Stomach (tissue), 9 donors: ENCODE measurements around the gene CNBP. TPM values are rescaled to one million over a fixed set of nuclear protein-coding genes. Genes with fewer than 3 reads are reported as not detected.
"Not testable (repeated sequence)": the region's sequence is repeated elsewhere in the genome, so short reads cannot be mapped to it uniquely, and the experiment has no call there.

ENCODE experiments used
- DNase-seq, 2 donors: peaks; one replicate each; pipeline versions ENCODE4 v3.0.0 to v3.0.0-alpha.2; 2013 to 2019
- H3K27ac ChIP-seq, 5 donors: fragments of 200-600 bp in 4 of 5; sonication (generic) in 4 of 5; one replicate each; pipeline ENCODE4 v1.5.1; 2013 to 2019; ENCODE audit warnings: mild to moderate bottlenecking in 1 of 5, moderate library complexity in 1 of 5
- H3K27me3 ChIP-seq, 3 donors: fragments of 200-600 bp; sonication (generic); one replicate each; pipeline ENCODE4 v1.5.1; 2017 to 2019; ENCODE audit warnings: mixed run types in 1 of 3
- H3K36me3 ChIP-seq, 4 donors: fragments of 200-600 bp; sonication (generic); 1 replicate in 3 of 4; 2 replicates in 1 of 4; pipeline ENCODE4 v1.5.1; 2016 to 2019
- H3K4me1 ChIP-seq, 4 donors: fragments of 200-600 bp; sonication (generic); one replicate each; pipeline ENCODE4 v1.5.1; 2016 to 2019
- H3K4me3 ChIP-seq, 4 donors: fragments of 200-600 bp; sonication (generic) in 3 of 4; one replicate each; pipeline ENCODE4 v1.5.1; 2016 to 2019; ENCODE audit warnings: mild to moderate bottlenecking in 1 of 4
- H3K9me3 ChIP-seq, 4 donors: fragments of 200-600 bp; sonication (generic); one replicate each; pipeline ENCODE4 v1.5.1; 2016 to 2019
- CTCF ChIP-seq, 7 experiments: fragments of 450-650 bp in 4 of 7; fragments of 200-600 bp in 3 of 7; sonication (generic) in 3 of 7; IDR thresholded peaks; one replicate each; pipeline ENCODE4 v1.5.1; 2016 to 2019; ENCODE audit warnings: antibody characterized with exemption in 7 of 7, control low read depth in 2 of 7, mild to moderate bottlenecking in 1 of 7
- EP300 ChIP-seq: sonication (generic); formaldehyde crosslinking; IDR thresholded peaks from one replicate; pipeline ENCODE4 v1.6.1; 2017; ENCODE audit warnings: antibody characterized with exemption
- POLR2A ChIP-seq, 4 donors: fragments of 450-650 bp; IDR thresholded peaks; one replicate each; pipeline ENCODE4 v1.6.1; 2016; ENCODE audit warnings: antibody characterized with exemption in 4 of 4, control low read depth in 2 of 4, mild to moderate bottlenecking in 1 of 4, moderate library complexity in 1 of 4
- POLR2AphosphoS5 ChIP-seq, 3 donors: sonication (generic); formaldehyde crosslinking; IDR thresholded peaks; one replicate each; pipeline ENCODE4 v1.6.1; 2016; ENCODE audit warnings: antibody characterized with exemption in 3 of 3
- WGBS, 5 donors: extraction: QIAGEN DNeasy Blood & Tissue Kit in 3 of 5; methylation state at CpG; one replicate each; pipeline versions ENCODE4 v1.1.5 to v1.1.7; 2013 to 2018; 5-methylcytosine and 5-hydroxymethylcytosine counted together
- intact Hi-C: fragments of 100-400 bp; cut with DNase I; formaldehyde crosslinking; loops from one replicate; pipeline ENCODE4 v1.15.1; 2023; ENCODE audit warnings: low total_unique reads
- polyA plus RNA-seq, 3 donors: library from polyadenylated mRNA; stranded (reverse); fragments of 200-250 nt; gene quantifications; one replicate each; pipeline ENCODE4 v1.2.3, GENCODE V29; 2013
- total RNA-seq, 5 donors: library from RNA; depleted of rRNA; stranded (reverse); fragments of >200 nt; gene quantifications; one replicate each; pipeline versions ENCODE4 v1.1.0 to v1.2.3, GENCODE V29; 2014 to 2016
- donor health status: healthy with polysubstance abuse.
- donor health status: Bipolar disorder and iron deficiency.
- donor health status: healthy.

Gene CNBP
- total and polyA plus RNA-seq, 8 donors = 185 to 537 (median 319) TPM

GRCh38 chr3:129230311-129231019, 46.8 kb upstream of the CNBP start:
- DNase-seq = peak in 1 of 2 donors; percentile 18
- Histone ChIP-seq H3K36me3 (no peaks in the 10 kb centered on the region), H3K27me3 (no peaks in the 10 kb centered on the region), H3K27ac (peak overlapping the region; percentile 7 to 88 (median 79)), H3K9me3 (no peaks in the 10 kb centered on the region), H3K4me3 (no peak overlapping the region), H3K4me1 (peaks cover 5 to 37% (median 18%) of the 10 kb centered on the region in 4 donors)
- 48 to 63% (median 52%) methylated on average over 7 of the region's 7 CpGs for WGBS, 5 donors
- no peak for TF ChIP-seq EP300
- TF ChIP-seq POLR2A (IDR thresholded peaks at IDR 0.05) = no peak
- peak in 1 of 3 donors; percentile 40 for TF ChIP-seq POLR2AphosphoS5 (IDR thresholded peaks at IDR 0.05)
- intact Hi-C loops = no loop called here

GRCh38 chr3:129228891-129229585, 45.3 kb upstream of the CNBP start:
- H3K4me1 ChIP-seq = peaks cover 17 to 51% (median 31%) of the 10 kb centered on the region in 4 donors
- TF ChIP-seq EP300 = no peak
- TF ChIP-seq POLR2A (IDR thresholded peaks at IDR 0.05) = no peak
- no peak for TF ChIP-seq CTCF (IDR thresholded peaks at IDR 0.05)
- TF ChIP-seq POLR2AphosphoS5 (IDR thresholded peaks at IDR 0.05) = no peak

GRCh38 chr3:129226374-129226773, 42.7 kb upstream of the CNBP start:
- Histone ChIP-seq H3K9me3 (no peaks in the 10 kb centered on the region), H3K27me3 (no peaks in the 10 kb centered on the region), H3K4me1 (peaks cover 17 to 51% (median 31%) of the 10 kb centered on the region in 4 donors), H3K27ac (peak overlapping the region; percentile 24 to 88 (median 79)), H3K4me3 (no peak overlapping the region), H3K36me3 (no peaks in the 10 kb centered on the region)
- intact Hi-C loops = no loop called here
- 44 to 74% (median 69%) methylated on average over 6 of the region's 6 CpGs for WGBS, 5 donors
- DNase-seq = peak; percentile 20 to 65
- TF ChIP-seq POLR2A (IDR thresholded peaks at IDR 0.05) = no peak
- TF ChIP-seq POLR2AphosphoS5 (IDR thresholded peaks at IDR 0.05) = peak; percentile 9 to 63 (median 31)

More at GRCh38 chr3:129228891-129229585, 45.3 kb upstream of the CNBP start:
- peak in 1 of 2 donors; percentile 47 for DNase-seq
- no peak overlapping the region for H3K4me3 ChIP-seq
- no peaks in the 10 kb centered on the region for H3K27me3 ChIP-seq
- H3K36me3 ChIP-seq = no peaks in the 10 kb centered on the region
- peak overlapping the region; percentile 24 to 88 (median 79) for H3K27ac ChIP-seq
- intact Hi-C loops = no loop called here
- WGBS, 5 donors = 62 to 79% (median 68%) methylated on average over 11 of the region's 11 CpGs
- no peaks in the 10 kb centered on the region for H3K9me3 ChIP-seq

- Histone ChIP-seq H3K27me3 (no peaks in the 10 kb centered on the region), H3K4me1 (peaks cover 17 to 51% (median 31%) of the 10 kb centered on the region in 4 donors), H3K4me3 (peak overlapping the region in 2 of 4 donors; percentile 17 to 24), H3K9me3 (no peaks in the 10 kb centered on the region), H3K27ac (peak overlapping the region; percentile 58 to 88 (median 79)), H3K36me3 (no peaks in the 10 kb centered on the region)
- no peak for TF ChIP-seq POLR2A (IDR thresholded peaks at IDR 0.05)
- peak; percentile 82 to 94 (median 84) for TF ChIP-seq POLR2AphosphoS5 (IDR thresholded peaks at IDR 0.05)
- TF ChIP-seq CTCF (IDR thresholded peaks at IDR 0.05) = no peak
- WGBS, 5 donors = 1 to 2% (median 1%) methylated on average over 9 of the region's 9 CpGs
- intact Hi-C loops = no loop called here
- peak; percentile 78 to 81 for DNase-seq
Observed at GRCh38 chr3:129224984-129225393, 41.3 kb upstream of the CNBP start.

DNA sequence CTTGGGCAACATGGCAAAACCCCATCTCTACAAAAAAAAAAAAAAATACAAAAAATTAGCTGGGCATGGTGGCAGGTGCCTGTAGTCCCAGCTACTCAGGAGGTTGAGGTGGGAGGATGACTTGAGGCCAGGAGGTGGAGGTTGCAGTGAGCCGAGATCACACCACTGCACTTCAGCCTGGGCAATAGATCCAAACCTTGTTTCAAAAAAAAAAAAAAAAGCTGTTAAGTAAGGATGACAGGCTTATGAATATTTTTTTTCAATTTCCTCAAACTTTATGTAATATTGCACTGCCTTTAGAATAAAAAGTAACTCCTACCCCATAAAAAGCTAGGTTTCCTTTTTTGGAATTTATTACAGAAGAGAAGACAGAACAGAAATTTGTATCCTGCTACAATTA, 40.7 kb upstream of the CNBP start:
- H3K4me1 ChIP-seq = peaks cover 17 to 47% (median 31%) of the 10 kb centered on the region in 4 donors
- H3K9me3 ChIP-seq, intact Hi-C loops, DNase-seq, H3K36me3 ChIP-seq, H3K4me3 ChIP-seq, H3K27me3 ChIP-seq: not testable (repeated sequence)
- WGBS, 5 donors = 57 to 84% (median 73%) methylated on average over 1 of the region's 1 CpG
- H3K27ac ChIP-seq = peak overlapping the region in 4 of 5 donors; percentile 71 to 88 (median 80)
